Measurements from ENCODE around the gene SSR4.

The SSR4 gene

DNA sequence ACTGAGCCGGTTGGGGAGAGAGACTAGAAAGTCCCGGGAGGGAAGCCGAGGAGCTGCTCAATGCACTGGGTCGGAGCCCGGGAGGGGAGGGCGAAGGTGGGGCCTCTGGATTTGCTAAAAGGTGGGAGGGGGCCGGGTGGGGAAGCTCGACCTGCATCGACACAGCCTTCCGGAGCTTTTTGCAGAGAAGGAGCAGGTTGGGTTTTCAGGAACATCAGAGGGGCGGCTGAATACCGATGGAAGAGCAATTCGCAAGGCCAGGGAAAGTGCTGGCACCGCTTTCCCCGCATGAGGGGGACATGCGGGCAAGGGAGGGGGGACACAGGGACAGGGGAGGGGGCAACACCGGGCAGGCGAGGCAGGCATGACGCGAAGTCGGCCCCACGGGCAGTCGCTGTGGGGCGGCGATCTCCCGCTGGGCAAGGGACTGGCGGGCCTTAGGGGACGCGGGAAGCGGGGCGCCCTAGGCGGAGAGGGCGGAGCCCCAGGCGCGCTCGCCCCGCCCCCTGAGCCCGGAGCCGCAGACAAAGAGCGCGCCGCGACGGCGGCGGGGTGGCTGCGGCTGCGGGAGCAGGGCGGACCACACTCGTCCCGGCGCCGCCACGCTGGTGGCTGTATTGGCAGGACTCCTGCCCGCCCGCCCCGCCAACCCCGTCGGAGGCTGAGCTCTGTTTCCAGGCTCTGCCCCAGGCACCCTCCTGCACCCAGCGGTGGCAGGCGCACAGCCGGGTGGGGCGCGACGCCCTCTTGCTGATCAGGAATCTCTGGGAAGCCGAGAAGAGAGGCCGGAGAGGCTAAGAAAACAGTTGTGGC is 24.3 kb downstream of the SSR4 start:
- H3K4me3 ChIP-seq (ENCODE audit: low read depth, low read length): peak overlapping the region; percentile 16
- DNase-seq (ENCODE audit: low read depth): peak; percentile 57
- TF ChIP-seq POLR2A (IDR thresholded peaks at IDR 0.05; ENCODE audit: extremely low read depth, insufficient read length): peak; percentile 32
- no peak for TF ChIP-seq CTCF (IDR thresholded peaks at IDR 0.05; ENCODE audit: low read depth, low read length)

DNA sequence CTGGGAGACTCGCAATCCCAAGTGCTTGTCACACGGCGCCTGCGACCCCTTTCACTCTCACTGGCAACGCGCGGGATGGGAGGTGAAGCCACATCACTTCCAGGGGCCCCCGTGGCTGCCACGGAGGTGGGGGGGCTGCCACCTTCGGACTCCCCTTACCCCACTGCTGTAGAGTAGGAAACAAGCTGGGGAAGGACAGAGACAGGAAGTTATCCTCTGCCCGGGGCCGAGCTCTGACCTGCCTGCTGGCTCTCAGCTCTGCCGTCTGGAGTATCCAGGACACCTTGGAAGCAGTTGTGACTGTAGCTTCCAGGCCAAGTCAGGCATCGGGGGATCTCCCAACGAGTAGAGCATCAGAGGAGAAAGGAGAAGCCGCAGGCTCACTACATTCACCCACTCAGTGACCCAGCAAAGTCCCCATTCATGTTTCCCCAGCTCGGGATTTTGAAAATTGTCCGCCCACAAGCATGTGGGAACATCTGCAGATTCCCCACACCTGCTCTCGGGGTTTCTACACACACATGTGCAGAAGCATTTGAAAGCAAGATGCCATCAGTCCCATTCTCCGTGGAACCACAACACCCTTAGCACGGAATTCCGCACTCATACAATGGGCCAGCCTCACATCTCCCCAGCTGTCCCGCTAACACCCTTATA is 25.0 kb downstream of the SSR4 start:
- peak overlapping the region; percentile 16 for H3K4me3 ChIP-seq (ENCODE audit: low read depth, low read length)
- TF ChIP-seq CTCF (IDR thresholded peaks at IDR 0.05; ENCODE audit: low read depth, low read length): no peak
- DNase-seq (ENCODE audit: low read depth): no peak

GRCh38 chrX:153820601-153821000 is 26.1 kb downstream of the SSR4 start:
- TF ChIP-seq MAX (IDR thresholded peaks at IDR 0.05; ENCODE audit: low read depth, low read length): no peak
- TF ChIP-seq CTCF (IDR thresholded peaks at IDR 0.05; ENCODE audit: low read depth, low read length): no peak
- no peak for TF ChIP-seq POLR2A (IDR thresholded peaks at IDR 0.05; ENCODE audit: extremely low read depth, insufficient read length)
- no peak for TF ChIP-seq MYC (IDR thresholded peaks at IDR 0.05; ENCODE audit: low read depth, low read length)
- no peak overlapping the region for H3K4me3 ChIP-seq (ENCODE audit: low read depth, low read length)
- DNase-seq (ENCODE audit: low read depth): no peak

DNA sequence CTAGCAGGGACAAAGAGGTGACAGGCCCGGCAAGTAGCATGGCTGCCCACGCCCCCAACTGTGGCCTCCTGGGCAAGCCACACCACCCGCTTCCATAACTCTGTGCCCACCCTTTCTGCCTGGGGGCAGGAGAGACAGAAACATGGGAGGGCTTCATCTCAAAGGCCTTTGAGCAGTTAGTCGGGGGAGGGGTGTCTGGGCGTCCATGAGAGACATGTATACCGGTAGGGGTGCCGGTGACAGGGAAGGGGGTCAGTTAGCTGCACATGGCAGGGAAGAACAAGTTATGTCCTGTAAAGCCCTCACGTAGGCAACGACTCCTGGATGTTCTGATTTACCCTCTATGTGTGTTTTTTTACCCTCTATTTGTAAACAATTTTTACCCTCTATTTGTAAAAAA is 26.6 kb downstream of the SSR4 start:
- H3K4me3 ChIP-seq (ENCODE audit: low read depth, low read length): no peak overlapping the region
- DNase-seq (ENCODE audit: low read depth): no peak
- TF ChIP-seq MAX (IDR thresholded peaks at IDR 0.05; ENCODE audit: low read depth, low read length): no peak
- no peak for TF ChIP-seq MYC (IDR thresholded peaks at IDR 0.05; ENCODE audit: low read depth, low read length)
- TF ChIP-seq POLR2A (IDR thresholded peaks at IDR 0.05; ENCODE audit: extremely low read depth, insufficient read length): no peak
- TF ChIP-seq CTCF (IDR thresholded peaks at IDR 0.05; ENCODE audit: low read depth, low read length): no peak

- no peak for DNase-seq (ENCODE audit: low read depth)
- no peak for TF ChIP-seq MAX (IDR thresholded peaks at IDR 0.05; ENCODE audit: low read depth, low read length)
- TF ChIP-seq MYC (IDR thresholded peaks at IDR 0.05; ENCODE audit: low read depth, low read length): no peak
- TF ChIP-seq CTCF (IDR thresholded peaks at IDR 0.05; ENCODE audit: low read depth, low read length): no peak
- no peak for TF ChIP-seq POLR2A (IDR thresholded peaks at IDR 0.05; ENCODE audit: extremely low read depth, insufficient read length)
Observed at GRCh38 chrX:153824348-153824747, 29.9 kb downstream of the SSR4 start.

DNA sequence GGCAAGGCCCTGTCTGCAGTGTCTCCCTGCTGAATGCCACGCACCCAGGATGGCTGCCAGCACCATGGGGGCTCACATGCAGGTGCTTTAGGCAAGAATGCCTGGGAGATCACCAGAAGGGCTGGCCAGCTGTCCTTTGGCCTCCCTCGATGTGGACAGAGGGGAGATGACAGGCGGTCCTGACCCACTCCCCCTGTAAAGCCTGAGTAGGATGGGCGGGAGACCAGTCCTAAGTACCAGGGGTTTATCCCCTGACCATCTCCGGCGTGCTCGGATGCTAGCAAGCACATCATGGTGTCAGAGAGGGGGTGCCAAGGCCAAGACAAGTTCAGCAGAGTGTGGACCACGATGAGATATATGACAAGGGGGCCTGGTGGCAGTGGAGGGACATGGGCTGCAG is 30.6 kb downstream of the SSR4 start:
- DNase-seq (ENCODE audit: low read depth): no peak

More at GRCh38 chrX:153824348-153824747, 29.9 kb downstream of the SSR4 start:
- H3K4me3 ChIP-seq (ENCODE audit: low read depth, low read length): no peak overlapping the region

More for the DNA sequence above, 30.6 kb downstream of the SSR4 start:
- TF ChIP-seq MAX (IDR thresholded peaks at IDR 0.05; ENCODE audit: low read depth, low read length) (no peak), CTCF (IDR thresholded peaks at IDR 0.05; ENCODE audit: low read depth, low read length) (no peak), POLR2A (IDR thresholded peaks at IDR 0.05; ENCODE audit: extremely low read depth, insufficient read length) (no peak), MYC (IDR thresholded peaks at IDR 0.05; ENCODE audit: low read depth, low read length) (no peak)
- no peak overlapping the region for H3K4me3 ChIP-seq (ENCODE audit: low read depth, low read length)
